OCI-LY7 (cell line): ENCODE measurements around the gene DEPDC1B.

Experiments
- EZH2phosphoT487 ChIP-seq: fragments of 200-600 bp; sonication (generic); IDR thresholded peaks from 2 replicates; pipeline ENCODE4 v1.6.1; 2018; ENCODE audit warnings: low read depth, borderline replicate concordance, mild to moderate bottlenecking, mixed run types, antibody characterized with exemption, low read length, moderate library complexity, mixed read lengths
- TF ChIP-seq, protein P1 (sequence below): fragments of 200-600 bp; sonication (generic); conservative IDR thresholded peaks from 2 replicates; pipeline ENCODE4 v1.5.1; 2014; ENCODE audit warnings: mild to moderate bottlenecking, antibody characterized with exemption, low read length, moderate library complexity, mixed read lengths

- TF ChIP-seq, protein P1, sequence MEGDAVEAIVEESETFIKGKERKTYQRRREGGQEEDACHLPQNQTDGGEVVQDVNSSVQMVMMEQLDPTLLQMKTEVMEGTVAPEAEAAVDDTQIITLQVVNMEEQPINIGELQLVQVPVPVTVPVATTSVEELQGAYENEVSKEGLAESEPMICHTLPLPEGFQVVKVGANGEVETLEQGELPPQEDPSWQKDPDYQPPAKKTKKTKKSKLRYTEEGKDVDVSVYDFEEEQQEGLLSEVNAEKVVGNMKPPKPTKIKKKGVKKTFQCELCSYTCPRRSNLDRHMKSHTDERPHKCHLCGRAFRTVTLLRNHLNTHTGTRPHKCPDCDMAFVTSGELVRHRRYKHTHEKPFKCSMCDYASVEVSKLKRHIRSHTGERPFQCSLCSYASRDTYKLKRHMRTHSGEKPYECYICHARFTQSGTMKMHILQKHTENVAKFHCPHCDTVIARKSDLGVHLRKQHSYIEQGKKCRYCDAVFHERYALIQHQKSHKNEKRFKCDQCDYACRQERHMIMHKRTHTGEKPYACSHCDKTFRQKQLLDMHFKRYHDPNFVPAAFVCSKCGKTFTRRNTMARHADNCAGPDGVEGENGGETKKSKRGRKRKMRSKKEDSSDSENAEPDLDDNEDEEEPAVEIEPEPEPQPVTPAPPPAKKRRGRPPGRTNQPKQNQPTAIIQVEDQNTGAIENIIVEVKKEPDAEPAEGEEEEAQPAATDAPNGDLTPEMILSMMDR = no peak
- TF ChIP-seq EZH2phosphoT487 = no peak
Observed at GRCh38 chr5:60718166-60718892, 18.4 kb upstream of the DEPDC1B start.
